ENCODE measurements around the gene HMGCS2.

Gene HMGCS2

DNA sequence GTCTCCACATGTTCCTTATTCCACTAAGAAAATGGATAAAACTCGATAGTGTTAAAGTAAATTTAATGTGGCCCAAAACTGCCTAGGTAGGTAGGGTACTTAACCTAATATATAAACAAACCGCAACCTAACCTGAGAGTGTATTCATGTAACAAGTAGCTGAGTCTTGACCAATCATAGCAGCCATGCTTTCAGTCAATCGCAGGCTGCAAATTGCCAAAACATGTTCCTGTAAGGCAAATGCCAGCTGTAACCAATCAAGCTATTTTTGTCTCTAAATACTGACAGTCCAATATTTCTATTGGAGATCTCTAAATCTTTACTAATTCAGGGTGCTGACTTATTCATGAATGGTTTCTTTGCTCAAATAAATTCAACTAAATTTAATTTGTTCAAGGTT lies 3.1 kb upstream of the HMGCS2 start:
- DNase-seq (ENCODE audit: extremely low spot score) = no peak
- TF ChIP-seq SP1 (IDR thresholded peaks at IDR 0.05) (no peak), SUZ12 (IDR thresholded peaks at IDR 0.05) (no peak), HDGF (IDR thresholded peaks at IDR 0.05; ENCODE audit: borderline replicate concordance) (no peak)
- ChIA-PET POLR2A (interaction anchor here (2.2 kb wide), 1 partner anchor 8 kb away, joined by 5 read pairs; no protein-coding TSS in a partner anchor), CTCF (no interaction called here)

DNA sequence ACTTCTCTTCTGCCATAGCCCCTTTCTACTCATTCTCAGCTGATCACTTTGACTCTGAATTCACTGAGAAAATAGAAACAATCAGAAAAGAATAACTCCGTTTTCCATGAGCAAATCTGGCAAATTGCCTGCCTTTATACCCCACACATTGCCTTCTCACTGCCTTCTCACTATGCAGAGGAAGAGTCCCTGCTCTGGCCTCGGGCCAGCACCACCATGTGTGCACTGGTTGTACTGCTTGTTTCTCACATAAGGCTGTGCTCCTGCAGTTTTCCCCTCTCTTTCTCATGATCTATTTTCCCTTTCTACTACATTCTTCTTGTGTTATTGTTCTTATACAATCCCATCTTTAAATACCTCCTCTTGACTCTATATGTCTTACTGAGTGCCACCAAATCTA lies 2.3 kb upstream of the HMGCS2 start:
- TF ChIP-seq HDGF (IDR thresholded peaks at IDR 0.05; ENCODE audit: borderline replicate concordance) = no peak
- peak; percentile 53 for DNase-seq (ENCODE audit: extremely low spot score)
- ChIA-PET CTCF (no interaction called here), POLR2A (interaction anchor here (2.2 kb wide), 1 partner anchor 9 kb away, joined by 5 read pairs; no protein-coding TSS in a partner anchor)

DNA sequence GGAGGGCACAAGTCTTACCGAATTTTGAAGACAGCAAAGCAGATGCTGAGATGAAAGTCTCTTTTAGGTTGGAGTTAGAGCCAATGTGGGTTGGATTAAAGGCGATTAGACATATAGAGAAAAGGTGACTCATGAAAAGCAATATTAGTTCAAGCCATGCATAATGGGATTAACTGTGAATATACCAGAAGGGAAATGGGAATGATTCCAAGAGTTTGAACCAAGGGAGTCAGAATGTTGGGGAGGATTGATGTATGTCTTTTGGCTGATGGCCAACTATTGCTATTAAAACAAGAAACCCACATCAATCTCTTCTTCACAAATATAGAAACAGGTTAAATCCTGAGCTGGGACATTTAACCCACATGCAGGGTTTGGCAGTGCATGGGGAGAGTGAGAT lies 1.2 kb downstream of the HMGCS2 start:
- ChIA-PET POLR2A (interaction anchor here (0.7 kb wide), 1 partner anchor 56 kb away, joined by 3 read pairs; the partner anchor contains the start of gene PHGDH), CTCF (no interaction called here)
- TF ChIP-seq CTBP1 (IDR thresholded peaks at IDR 0.05; ENCODE audit: borderline replicate concordance) (no peak), ELF4 (IDR thresholded peaks at IDR 0.05) (no peak), ZNF384 (IDR thresholded peaks at IDR 0.05) (no peak), HDGF (IDR thresholded peaks at IDR 0.05; ENCODE audit: borderline replicate concordance) (no peak), SUZ12 (IDR thresholded peaks at IDR 0.05) (no peak), SP1 (IDR thresholded peaks at IDR 0.05) (no peak)
- no peak for DNase-seq (ENCODE audit: extremely low spot score)

DNA sequence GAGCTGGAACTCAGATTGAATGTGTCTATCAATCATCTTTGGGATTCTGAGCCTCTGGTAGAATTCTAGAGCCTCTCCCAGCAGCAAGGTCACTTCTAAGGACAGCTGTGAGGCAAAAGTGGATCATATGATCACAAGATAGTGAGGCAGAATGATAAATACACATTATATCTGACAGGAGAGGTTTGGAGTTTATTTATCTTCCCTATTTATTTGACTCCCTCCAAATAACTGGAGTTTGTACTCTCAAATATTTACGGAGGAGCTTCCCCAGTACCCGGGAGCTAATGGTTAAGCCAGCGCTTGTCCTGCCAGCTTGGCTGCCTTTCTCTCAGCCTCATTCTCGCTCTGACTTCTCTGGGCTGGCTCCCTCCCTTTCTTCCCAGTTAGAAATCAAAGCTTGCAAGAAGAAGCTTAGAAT lies 2.3 kb downstream of the HMGCS2 start:
- no peak for DNase-seq (ENCODE audit: extremely low spot score)
- TF ChIP-seq ZNF384 (IDR thresholded peaks at IDR 0.05) (no peak), LEF1 (IDR thresholded peaks at IDR 0.05; ENCODE audit: borderline replicate concordance) (no peak)
- POLR2A ChIA-PET = no interaction called here
- CTCF ChIA-PET = interaction anchor here (1.0 kb wide), 1 partner anchor 23 kb away, joined by 5 read pairs; no protein-coding TSS in a partner anchor

DNA sequence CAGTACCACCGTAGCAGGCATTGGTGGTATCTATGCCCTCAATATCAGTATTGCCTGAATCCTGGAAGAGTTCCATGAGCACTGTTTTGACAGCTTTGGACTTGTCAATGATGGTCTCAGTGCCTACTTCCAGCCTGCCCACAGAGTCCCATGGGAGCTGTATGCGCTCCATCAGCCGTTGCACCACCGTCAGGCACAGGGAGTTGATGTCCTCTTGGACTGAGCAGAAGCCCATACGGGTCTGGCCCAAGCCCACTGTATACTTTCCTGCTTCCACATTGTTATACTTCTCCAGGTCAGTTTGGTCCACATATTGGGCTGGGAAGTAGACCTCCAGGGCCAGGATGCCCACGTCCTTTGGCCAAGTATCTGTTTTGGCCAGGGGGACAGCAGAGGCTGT lies 4.5 kb downstream of the HMGCS2 start:
- no peak for DNase-seq (ENCODE audit: extremely low spot score)
- ChIA-PET CTCF (no interaction called here), POLR2A (no interaction called here)
- TF ChIP-seq SUZ12 (IDR thresholded peaks at IDR 0.05) = no peak

DNA sequence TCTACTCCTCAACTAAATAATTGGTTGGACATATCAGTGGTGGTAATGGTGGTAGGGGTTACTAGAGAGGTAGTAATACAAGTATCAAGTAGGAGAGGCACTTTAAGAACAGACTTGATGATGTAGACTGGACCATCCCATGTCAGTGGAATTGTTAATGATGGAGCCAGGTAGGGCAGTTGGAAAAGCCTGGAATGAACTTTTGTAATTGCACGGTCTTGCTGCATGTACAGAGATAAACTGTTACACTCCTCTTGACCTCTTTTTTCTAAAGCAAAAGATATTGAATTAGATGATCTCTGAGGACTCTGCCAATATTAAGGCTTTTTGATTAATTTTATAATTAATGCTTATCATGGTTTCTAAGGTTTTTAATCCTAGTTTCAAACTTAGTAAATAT lies 5.8 kb downstream of the HMGCS2 start:
- POLR2A ChIA-PET = no interaction called here

DNA sequence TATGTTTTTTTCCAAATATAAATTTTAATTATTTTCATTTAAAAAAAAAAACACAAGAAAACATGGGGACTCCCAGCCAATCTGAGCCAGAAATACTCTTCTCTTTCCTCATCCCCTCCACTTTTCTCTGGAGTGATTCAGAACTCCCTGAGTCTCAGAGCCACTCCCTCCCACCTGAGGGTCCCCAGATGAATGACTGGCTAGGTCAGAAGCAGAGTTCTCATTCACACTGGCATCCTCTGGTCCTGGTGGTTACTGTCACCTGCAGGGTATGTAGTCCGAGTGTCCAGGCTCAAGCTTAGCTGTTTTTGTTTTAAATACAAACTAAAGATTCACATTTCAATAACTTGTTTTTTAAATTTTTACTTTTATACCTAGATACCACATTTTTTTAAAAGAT lies 6.3 kb downstream of the HMGCS2 start:
- ChIA-PET POLR2A (no interaction called here), CTCF (no interaction called here)
- no peak for DNase-seq (ENCODE audit: extremely low spot score)
- TF ChIP-seq BHLHE40 (IDR thresholded peaks at IDR 0.05; ENCODE audit: borderline replicate concordance) (no peak), SUZ12 (IDR thresholded peaks at IDR 0.05) (no peak), SP1 (IDR thresholded peaks at IDR 0.05) (no peak), L3MBTL2 (conservative IDR thresholded peaks at IDR 0.05) (no peak), ZNF384 (IDR thresholded peaks at IDR 0.05) (no peak)

More for the DNA sequence above, 5.8 kb downstream of the HMGCS2 start:
- TF ChIP-seq CTBP1 (IDR thresholded peaks at IDR 0.05; ENCODE audit: borderline replicate concordance) = no peak
- TF ChIP-seq FOXM1 (IDR thresholded peaks at IDR 0.05; ENCODE audit: borderline replicate concordance) = no peak
- TF ChIP-seq ZNF384 (IDR thresholded peaks at IDR 0.05) = no peak
- TF ChIP-seq, protein P1, sequence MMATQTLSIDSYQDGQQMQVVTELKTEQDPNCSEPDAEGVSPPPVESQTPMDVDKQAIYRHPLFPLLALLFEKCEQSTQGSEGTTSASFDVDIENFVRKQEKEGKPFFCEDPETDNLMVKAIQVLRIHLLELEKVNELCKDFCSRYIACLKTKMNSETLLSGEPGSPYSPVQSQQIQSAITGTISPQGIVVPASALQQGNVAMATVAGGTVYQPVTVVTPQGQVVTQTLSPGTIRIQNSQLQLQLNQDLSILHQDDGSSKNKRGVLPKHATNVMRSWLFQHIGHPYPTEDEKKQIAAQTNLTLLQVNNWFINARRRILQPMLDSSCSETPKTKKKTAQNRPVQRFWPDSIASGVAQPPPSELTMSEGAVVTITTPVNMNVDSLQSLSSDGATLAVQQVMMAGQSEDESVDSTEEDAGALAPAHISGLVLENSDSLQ (IDR thresholded peaks at IDR 0.05) = no peak
- TF ChIP-seq ELF4 (IDR thresholded peaks at IDR 0.05) = no peak
- no peak for TF ChIP-seq NFRKB (IDR thresholded peaks at IDR 0.05)
- no peak for TF ChIP-seq SUZ12 (IDR thresholded peaks at IDR 0.05)
- no peak for TF ChIP-seq SP1 (IDR thresholded peaks at IDR 0.05)
- TF ChIP-seq L3MBTL2 (conservative IDR thresholded peaks at IDR 0.05) = no peak
- TF ChIP-seq LEF1 (IDR thresholded peaks at IDR 0.05; ENCODE audit: borderline replicate concordance) = no peak
- CTCF ChIA-PET = no interaction called here
- no peak for DNase-seq (ENCODE audit: extremely low spot score)

DNA sequence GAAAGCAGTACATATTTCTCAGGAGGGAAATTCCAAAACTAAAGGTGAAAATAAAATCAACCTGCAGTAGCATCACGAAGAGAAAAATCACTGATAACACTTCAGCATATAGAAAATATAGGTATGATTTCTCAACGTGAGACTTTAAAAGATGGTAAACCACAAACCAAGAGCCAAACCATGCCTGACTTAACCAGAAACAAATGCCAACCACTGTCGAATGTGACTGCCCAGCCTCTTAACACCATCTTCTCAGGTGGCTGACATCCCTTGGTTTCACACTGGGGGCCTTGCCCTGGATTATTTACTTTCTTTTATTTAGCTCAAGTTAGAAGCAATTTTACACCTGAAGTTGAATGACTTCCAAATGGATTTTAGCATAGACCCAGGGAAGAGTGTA lies 10.1 kb downstream of the HMGCS2 start:
- no peak for TF ChIP-seq FOXA1 (IDR thresholded peaks at IDR 0.05)
- TF ChIP-seq ZNF384 (IDR thresholded peaks at IDR 0.05) = no peak
- ChIA-PET POLR2A (no interaction called here), CTCF (interaction anchor here (0.5 to 1.1 kb wide), 2 partner anchors 14 to 34 kb away, joined by 3 read pairs; no protein-coding TSS in a partner anchor)
- DNase-seq (ENCODE audit: extremely low spot score) = no peak

DNA sequence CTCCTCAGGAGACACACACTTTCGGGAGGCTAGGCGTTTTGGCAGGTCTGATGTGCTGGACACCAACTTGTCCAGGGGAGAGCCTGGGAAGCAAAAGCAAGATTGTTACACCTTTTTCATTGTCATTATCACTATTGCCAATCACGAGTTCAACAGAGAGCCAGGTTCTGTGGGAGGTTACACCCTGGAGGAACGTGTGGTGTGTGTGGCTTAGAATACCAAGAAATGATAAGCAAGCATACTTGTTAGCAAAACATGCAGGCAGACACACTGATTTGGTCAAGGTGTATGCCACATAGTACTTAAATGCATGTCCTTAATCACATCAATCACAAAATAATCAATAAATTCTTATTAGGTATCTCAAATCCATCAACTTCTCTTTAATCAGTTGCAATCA lies 16.1 kb downstream of the HMGCS2 start:
- DNase-seq (ENCODE audit: extremely low spot score) = no peak
- CTCF ChIA-PET = interaction anchor here (1.1 kb wide), 1 partner anchor 9 kb away, joined by 4 read pairs; no protein-coding TSS in a partner anchor
- POLR2A ChIA-PET = no interaction called here
- no peak for TF ChIP-seq SUZ12 (IDR thresholded peaks at IDR 0.05)
- no peak for TF ChIP-seq CTBP1 (IDR thresholded peaks at IDR 0.05; ENCODE audit: borderline replicate concordance)
- TF ChIP-seq SP1 (IDR thresholded peaks at IDR 0.05) = no peak
- no peak for TF ChIP-seq L3MBTL2 (conservative IDR thresholded peaks at IDR 0.05)
- no peak for TF ChIP-seq FOXM1 (IDR thresholded peaks at IDR 0.05; ENCODE audit: borderline replicate concordance)
- TF ChIP-seq TARDBP (IDR thresholded peaks at IDR 0.05) = no peak
- TF ChIP-seq HDGF (IDR thresholded peaks at IDR 0.05; ENCODE audit: borderline replicate concordance) = no peak
- no peak for TF ChIP-seq NFRKB (IDR thresholded peaks at IDR 0.05)
- TF ChIP-seq ZNF384 (IDR thresholded peaks at IDR 0.05) = no peak
- TF ChIP-seq, protein P1 (IDR thresholded peaks at IDR 0.05) = no peak
- no peak for TF ChIP-seq ARNT (IDR thresholded peaks at IDR 0.05)
